GM23338 (cell line): ENCODE measurements around the gene RARG. TPM values are rescaled to one million over a fixed set of nuclear protein-coding genes. Genes with fewer than 3 reads are reported as not detected.

Experiments
- ATAC-seq: fragments of 200-7000 bp; cut with Tn5 transposase; 3 replicates; pipeline ENCODE4 v1.9.1; 2020
- DNase-seq: peaks from one replicate; pipeline ENCODE4 v3.0.0-alpha.2; 2015; ENCODE audit warnings: low spot score
- H2AFZ ChIP-seq: fragments of 200-600 bp; sonication (generic); 2 replicates; pipeline ENCODE4 v1.8.0; 2016; ENCODE audit warnings: antibody characterized with exemption, mild to moderate bottlenecking, moderate library complexity
- H3F3A ChIP-seq: fragments of 200-600 bp; sonication (generic); replicated peaks from 2 replicates; pipeline ENCODE4 v1.8.0; 2017; ENCODE audit warnings: antibody characterized with exemption, mixed run types, low read depth
- H3K27ac ChIP-seq: fragments of 200-600 bp; sonication (generic); 2 replicates; pipeline ENCODE4 v1.6.1; 2016; ENCODE audit warnings: low read depth
- H3K27me3 ChIP-seq: fragments of 200-600 bp; sonication (generic); 2 replicates; pipeline ENCODE4 v1.8.0; 2016; ENCODE audit warnings: mild to moderate bottlenecking, mixed run types, moderate library complexity; ENCODE audit not compliant: insufficient read depth
- H3K36me3 ChIP-seq: fragments of 200-600 bp; sonication (generic); 2 replicates; pipeline ENCODE4 v1.8.0; 2016; ENCODE audit warnings: mild to moderate bottlenecking; ENCODE audit not compliant: insufficient read depth
- H3K4me1 ChIP-seq: fragments of 200-600 bp; sonication (generic); 2 replicates; pipeline ENCODE4 v1.8.0; 2016; ENCODE audit warnings: mild to moderate bottlenecking, moderate library complexity; ENCODE audit not compliant: insufficient read depth
- H3K4me2 ChIP-seq: fragments of 200-600 bp; sonication (generic); 2 replicates; pipeline ENCODE4 v1.7.1; 2017; ENCODE audit warnings: mixed run types
- H3K4me3 ChIP-seq: fragments of 200-600 bp; sonication (generic); 2 replicates; pipeline ENCODE4 v1.6.1; 2016; ENCODE audit warnings: mixed run types
- H3K79me2 ChIP-seq: fragments of 200-600 bp; sonication (generic); replicated peaks from 2 replicates; pipeline ENCODE4 v1.8.0; 2017; ENCODE audit warnings: mild to moderate bottlenecking; ENCODE audit not compliant: insufficient read depth
- H3K9me2 ChIP-seq: fragments of 200-600 bp; sonication (generic); 2 replicates; pipeline ENCODE4 v1.8.0; 2017; ENCODE audit not compliant: insufficient read depth
- H4K20me1 ChIP-seq: fragments of 200-600 bp; sonication (generic); replicated peaks from 2 replicates; pipeline ENCODE4 v1.8.0; 2017; ENCODE audit warnings: mild to moderate bottlenecking; ENCODE audit not compliant: insufficient read depth
- H3K27ac Mint-ChIP-seq: 2 replicates; pipeline ENCODE4 v1.8.0; 2020; ENCODE audit warnings: inconsistent platforms, mild to moderate bottlenecking, moderate library complexity, mixed read lengths
- H3K27me3 Mint-ChIP-seq: 3 replicates; pipeline ENCODE4 v1.8.0; 2022; ENCODE audit warnings: low read depth, mild to moderate bottlenecking, moderate library complexity, mixed read lengths, inconsistent platforms; ENCODE audit not compliant: insufficient read depth, poor library complexity
- H3K36me3 Mint-ChIP-seq: 3 replicates; pipeline ENCODE4 v1.8.0; 2021; ENCODE audit warnings: low read depth, mild to moderate bottlenecking, inconsistent platforms, moderate library complexity, mixed read lengths
- H3K4me1 Mint-ChIP-seq: 3 replicates; pipeline ENCODE4 v1.8.0; 2020; ENCODE audit warnings: mild to moderate bottlenecking, inconsistent platforms, mixed read lengths
- H3K4me3 Mint-ChIP-seq: 3 replicates; pipeline ENCODE4 v1.8.0; 2021; ENCODE audit warnings: moderate library complexity, mild to moderate bottlenecking, inconsistent platforms, mixed read lengths
- H3K9me3 Mint-ChIP-seq: 3 replicates; pipeline ENCODE4 v1.8.0; 2020; ENCODE audit warnings: moderate library complexity, mild to moderate bottlenecking, inconsistent platforms, mixed read lengths
- EZH2phosphoT487 ChIP-seq: fragments of 200-600 bp; sonication (generic); IDR thresholded peaks from one replicate; pipeline ENCODE4 v1.8.1; 2018; ENCODE audit warnings: antibody characterized with exemption; ENCODE audit not compliant: unreplicated experiment
- JUNB ChIP-seq: IDR thresholded peaks from one replicate; pipeline ENCODE4 v1.6.1; 2016; ENCODE audit warnings: antibody characterized with exemption; ENCODE audit not compliant: unreplicated experiment
- REST ChIP-seq: IDR thresholded peaks from one replicate; pipeline ENCODE4 v1.6.1; 2018; ENCODE audit warnings: antibody characterized with exemption; ENCODE audit not compliant: unreplicated experiment
- STAT1 ChIP-seq: IDR thresholded peaks from one replicate; pipeline ENCODE4 v1.6.1; 2016; ENCODE audit warnings: antibody characterized with exemption; ENCODE audit not compliant: unreplicated experiment
- ZNF114 ChIP-seq: fragments of 250-450 bp; sonication (Bioruptor Pico); IDR thresholded peaks from 2 replicates; pipeline ENCODE4 v1.5.0; 2020; ENCODE audit warnings: mild to moderate bottlenecking, moderate library complexity
- ZNF331 ChIP-seq: fragments of 250-450 bp; sonication (Bioruptor Pico); IDR thresholded peaks from 2 replicates; pipeline ENCODE4 v1.5.0; 2020; ENCODE audit warnings: low read depth, mild to moderate bottlenecking, moderate library complexity
- ZNF462 ChIP-seq: fragments of 250-450 bp; sonication (Bioruptor Pico); IDR thresholded peaks from 2 replicates; pipeline ENCODE4 v1.5.0; 2020; ENCODE audit warnings: mild to moderate bottlenecking, moderate library complexity
- polyA plus RNA-seq: library from polyadenylated mRNA; unstranded; fragments of >200 nt; fragmentation: Nextera tagmentation; extraction: Ambion mirVana; gene quantifications from 2 replicates; pipeline ENCODE4 v1.2.1, GENCODE V29; 2016
- total RNA-seq: library from RNA; depleted of rRNA; stranded (reverse); fragments of >200 nt; shearing (Covaris generic); gene quantifications from 2 replicates; pipeline ENCODE4 v1.2.3, GENCODE V29; 2014

Gene RARG
- total and polyA plus RNA-seq, 2 experiments from 2014 or later = 18.5 to 50.2 TPM

DNA sequence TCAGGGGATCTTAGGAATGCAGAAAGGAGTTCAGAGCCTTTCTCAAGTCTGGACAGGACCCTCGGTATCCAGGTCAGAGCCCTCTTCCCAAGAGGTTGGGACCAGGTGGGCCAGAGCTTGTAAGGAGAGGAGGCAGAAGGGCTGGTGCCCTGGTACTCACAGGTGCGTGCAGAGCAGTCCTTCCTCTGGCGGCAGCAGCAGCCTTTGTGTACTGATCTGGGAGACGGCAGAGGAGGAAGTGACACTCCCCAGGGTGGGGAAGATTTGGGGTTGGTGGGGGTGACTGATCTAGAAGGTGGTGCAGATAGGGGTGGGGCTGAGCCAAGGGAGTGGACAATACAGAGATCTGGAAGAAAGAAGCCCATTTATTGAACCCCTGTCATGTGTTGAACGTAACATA is 25.0 kb downstream of the RARG start, which contains the start of gene ITGB7:
ITGB7 (minus strand) TSS at position 210 of the 400 bp plus-strand sequence. CDS start 6,808 bp downstream, outside the sequence.
- Histone ChIP-seq H2AFZ (no peak within 1 kb of the TSS), H3F3A (peaks cover 7% of the 10 kb centered on the region; the same call in 1 of the 2 replicates), H3K4me2 (no peak within 1 kb of the TSS), H3K36me3 (peaks cover 8% of the 10 kb centered on the region), H3K27ac (no peak within 1 kb of the TSS), H3K4me3 (no peak within 1 kb of the TSS), H3K4me1 (no peaks in the 10 kb centered on the region; the same call in 1 of the 2 replicates), H4K20me1 (peaks cover 2% of the 10 kb centered on the region), H3K27me3 (0 out of 2 replicates have a peak, but pooled peaks cover 3% of the 10 kb centered on the region), H3K79me2 (no peaks in the 10 kb centered on the region; the same call in 1 of the 2 replicates), H3K9me2 (no peaks in the 10 kb centered on the region)
- Mint-ChIP-seq H3K9me3 (no peaks in the 10 kb centered on the region; the same call in 2 of the 3 replicates), H3K27ac (no peak within 1 kb of the TSS), H3K27me3 (peaks cover 19% of the 10 kb centered on the region), H3K4me3 (no peak within 1 kb of the TSS; the same call in 2 of the 3 replicates), H3K4me1 (peaks cover 19% of the 10 kb centered on the region), H3K36me3 (peaks cover 26% of the 10 kb centered on the region)
- ATAC-seq (peak; percentile 37), DNase-seq (peak; percentile 11)
- no peak for TF ChIP-seq JUNB
- TF ChIP-seq STAT1 = no peak
- TF ChIP-seq REST = no peak
- no peak for TF ChIP-seq ZNF114 (CRISPR knock-in tag)
- TF ChIP-seq ZNF331 = no peak
- no peak for TF ChIP-seq EZH2phosphoT487
- no peak for TF ChIP-seq ZNF462
